Right atrium auricular region (tissue), 2 donors: ENCODE results near the gene ANO6. TPM values are rescaled to one million over a fixed set of nuclear protein-coding genes. Genes with fewer than 3 reads are reported as not detected.
A peak's percentile ranks its signal among the peaks of the same experiment; 100 is the strongest.
"Not testable (repeated sequence)": the region's sequence is repeated elsewhere in the genome, so short reads cannot be mapped to it uniquely, and the experiment has no call there.

ENCODE experiments used
- DNase-seq: peaks from one replicate; pipeline ENCODE4 v3.0.0-alpha.2; 2019; ENCODE audit warnings: low spot score
- H3K27ac ChIP-seq, 2 donors: fragments of 200-600 bp; sonication (generic); 1 replicate in 1 of 2; 2 replicates in 1 of 2; pipeline ENCODE4 v1.5.1; 2016 to 2019
- H3K27me3 ChIP-seq, 2 donors: fragments of 200-600 bp; sonication (generic); one replicate each; pipeline versions ENCODE4 v1.5.1 to v1.6.0; 2017 to 2019
- H3K36me3 ChIP-seq: fragments of 200-600 bp; sonication (generic); one replicate; pipeline ENCODE4 v1.5.1; 2016
- H3K4me1 ChIP-seq, 2 donors: fragments of 200-600 bp; sonication (generic); one replicate each; pipeline versions ENCODE4 v1.5.1 to v1.6.0; 2017 to 2019
- H3K4me3 ChIP-seq, 2 donors: fragments of 200-600 bp; sonication (generic); 1 replicate in 1 of 2; 2 replicates in 1 of 2; pipeline ENCODE4 v1.5.1; 2017 to 2019; ENCODE audit warnings: mild to moderate bottlenecking in 1 of 2, moderate library complexity in 1 of 2
- H3K9me3 ChIP-seq, 2 donors: fragments of 200-600 bp; sonication (generic); one replicate each; pipeline ENCODE4 v1.5.1; 2019
- CTCF ChIP-seq, 2 donors: fragments of 200-600 bp; sonication (generic); IDR thresholded peaks; one replicate each; pipeline ENCODE4 v1.5.1; 2019; ENCODE audit warnings: antibody characterized with exemption in 2 of 2
- total RNA-seq, 2 donors: library from RNA; depleted of rRNA; stranded (reverse); fragments of >200 nt; gene quantifications; one replicate each; pipeline ENCODE4 v1.1.0, GENCODE V29; 2016

Gene ANO6
- total RNA-seq, 2 donors from 2014 or later = 48.1 to 49.5 TPM

- no peaks in the 10 kb centered on the region for H3K27me3 ChIP-seq
- H3K27ac ChIP-seq = no peak overlapping the region
- TF ChIP-seq CTCF (IDR thresholded peaks at IDR 0.05) = no peak
- peaks cover 21% of the 10 kb centered on the region for H3K36me3 ChIP-seq
- no peaks in the 10 kb centered on the region for H3K9me3 ChIP-seq
- DNase-seq = no peak
- H3K4me1 ChIP-seq = no peaks in the 10 kb centered on the region
- no peak overlapping the region for H3K4me3 ChIP-seq
These were observed 163.4 kb downstream of the ANO6 start for GRCh38 chr12:45379261-45379660.

- H3K27me3 ChIP-seq = no peaks in the 10 kb centered on the region
- no peak for TF ChIP-seq CTCF (IDR thresholded peaks at IDR 0.05)
- no peak for DNase-seq
- no peak overlapping the region for H3K4me3 ChIP-seq
- no peak overlapping the region for H3K27ac ChIP-seq
- H3K9me3 ChIP-seq = no peaks in the 10 kb centered on the region
- H3K4me1 ChIP-seq = no peaks in the 10 kb centered on the region
- peaks cover 37% of the 10 kb centered on the region for H3K36me3 ChIP-seq
These were observed 165.5 kb downstream of the ANO6 start for GRCh38 chr12:45381351-45381750.

GRCh38 chr12:45388545-45388944 is 172.7 kb downstream of the ANO6 start:
- no peak for DNase-seq
- H3K4me1 ChIP-seq = no peaks in the 10 kb centered on the region
- H3K36me3 ChIP-seq = peaks cover 53% of the 10 kb centered on the region
- no peak overlapping the region for H3K4me3 ChIP-seq
- no peak overlapping the region for H3K27ac ChIP-seq
- peak; percentile 37 to 62 for TF ChIP-seq CTCF (IDR thresholded peaks at IDR 0.05)
- no peaks in the 10 kb centered on the region for H3K9me3 ChIP-seq
- no peaks in the 10 kb centered on the region for H3K27me3 ChIP-seq

- Histone ChIP-seq H3K9me3 (no peaks in the 10 kb centered on the region), H3K4me3 (no peak overlapping the region), H3K36me3 (peaks cover 45% of the 10 kb centered on the region), H3K27me3 (no peaks in the 10 kb centered on the region), H3K27ac (no peak overlapping the region), H3K4me1 (no peaks in the 10 kb centered on the region)
- DNase-seq = no peak
- TF ChIP-seq CTCF (IDR thresholded peaks at IDR 0.05) = no peak
These were observed 173.5 kb downstream of the ANO6 start for GRCh38 chr12:45389426-45389825.

- not testable (repeated sequence) for H3K4me3 ChIP-seq, H3K27me3 ChIP-seq, H3K9me3 ChIP-seq, H3K36me3 ChIP-seq, H3K27ac ChIP-seq, DNase-seq
- H3K4me1 ChIP-seq = peaks cover 0 to 14% of the 10 kb centered on the region in 2 donors
These were observed 181.6 kb downstream of the ANO6 start for GRCh38 chr12:45397499-45397898.

GRCh38 chr12:45398552-45398951 is 182.7 kb downstream of the ANO6 start:
- peaks cover 0 to 16% of the 10 kb centered on the region in 2 donors for H3K4me1 ChIP-seq

More at GRCh38 chr12:45398552-45398951, 182.7 kb downstream of the ANO6 start:
- Histone ChIP-seq H3K27me3 (no peaks in the 10 kb centered on the region), H3K4me3 (no peak overlapping the region), H3K27ac (no peak overlapping the region), H3K9me3 (peaks cover 0 to 4% of the 10 kb centered on the region in 2 donors), H3K36me3 (peaks cover 5% of the 10 kb centered on the region)
- DNase-seq = no peak
- no peak for TF ChIP-seq CTCF (IDR thresholded peaks at IDR 0.05)
